PC-3 (cell line): ENCODE measurements around the gene TTC7B. TPM values are rescaled to one million over a fixed set of nuclear protein-coding genes. Genes with fewer than 3 reads are reported as not detected.

Experiments
- ATAC-seq: fragments of 200-7000 bp; cut with Tn5 transposase; 2 replicates; pipeline ENCODE4 v1.9.1; 2020; ENCODE audit warnings: mild to moderate bottlenecking, moderate library complexity
- BruUV-seq: library from RNA; stranded (reverse); fragments of 400-500 nt; replicated peaks from 2 replicates; lab custom pipeline; 2021; lab: Mats Ljungman, UMichigan
- CTCF ChIA-PET: fragments of 300-600 bp; sonication (Branson Sonifier 250); formaldehyde crosslinking; loops from one replicate; lab custom pipeline; 2022; ENCODE audit warnings: antibody characterized with exemption; lab: Charles Lee
- POLR2A ChIA-PET: fragments of 300-600 bp; sonication (Branson Sonifier 250); formaldehyde crosslinking; loops from one replicate; lab custom pipeline; 2022; ENCODE audit warnings: antibody characterized with exemption; ENCODE audit not compliant: unreplicated experiment; lab: Charles Lee
- DNase-seq: peaks from one replicate; pipeline ENCODE4 v3.0.0-alpha.2; 2015
- H2AFZ ChIP-seq: fragments of 300-600 bp; sonication (generic); 2 replicates; pipeline ENCODE4 v1.6.0; 2016; ENCODE audit warnings: antibody characterized with exemption, low read length
- H3F3A ChIP-seq: fragments of 300-600 bp; sonication (generic); one replicate; pipeline ENCODE4 v1.6.0; 2017; ENCODE audit warnings: antibody characterized with exemption, low read length, control low read depth, mild to moderate bottlenecking; ENCODE audit not compliant: unreplicated experiment
- H3K27ac ChIP-seq: fragments of 300-600 bp; sonication (generic); 2 replicates; pipeline ENCODE4 v1.5.1; 2016; ENCODE audit warnings: mild to moderate bottlenecking, low read length
- H3K27me3 ChIP-seq: fragments of 300-600 bp; sonication (generic); 2 replicates; pipeline ENCODE4 v1.6.1; 2016; ENCODE audit warnings: low read length, mixed read lengths
- H3K36me3 ChIP-seq: fragments of 300-600 bp; sonication (generic); 2 replicates; pipeline ENCODE4 v1.6.1; 2016; ENCODE audit warnings: low read depth, mixed run types, low read length, mixed read lengths
- H3K4me1 ChIP-seq: fragments of 300-600 bp; sonication (generic); 2 replicates; pipeline ENCODE4 v1.5.1; 2016; ENCODE audit warnings: low read length; ENCODE audit not compliant: insufficient read depth
- H3K4me2 ChIP-seq: fragments of 300-600 bp; sonication (generic); 2 replicates; pipeline ENCODE4 v1.6.0; 2016; ENCODE audit warnings: low read length
- H3K4me3 ChIP-seq: fragments of 300-600 bp; sonication (generic); 2 replicates; pipeline ENCODE4 v1.5.1; 2016; ENCODE audit warnings: mild to moderate bottlenecking, low read length, mixed read lengths
- H3K79me2 ChIP-seq: fragments of 300-600 bp; sonication (generic); 2 replicates; pipeline ENCODE4 v1.6.1; 2017; ENCODE audit warnings: low read length, mixed read lengths
- H3K9ac ChIP-seq: fragments of 300-600 bp; sonication (generic); 2 replicates; pipeline ENCODE4 v1.6.0; 2016; ENCODE audit warnings: mild to moderate bottlenecking, low read length
- H3K9me2 ChIP-seq: fragments of 300-600 bp; sonication (generic); replicated peaks from 2 replicates; pipeline ENCODE4 v1.6.1; 2016; ENCODE audit warnings: mixed run types, low read length, mixed read lengths
- H3K9me3 ChIP-seq: fragments of 300-600 bp; sonication (generic); 2 replicates; pipeline ENCODE4 v1.6.1; 2016; ENCODE audit warnings: low read length, mixed read lengths
- H4K20me1 ChIP-seq: fragments of 300-600 bp; sonication (generic); 2 replicates; pipeline ENCODE4 v1.6.1; 2016; ENCODE audit warnings: low read length, mixed read lengths
- CTCF ChIP-seq: fragments of 300-600 bp; sonication (generic); conservative IDR thresholded peaks from 2 replicates; pipeline ENCODE4 v1.5.1; 2017; ENCODE audit warnings: antibody characterized with exemption, low read depth, mild to moderate bottlenecking, low read length
- EZH2 ChIP-seq: fragments of 300-600 bp; sonication (generic); IDR thresholded peaks from one replicate; pipeline ENCODE4 v1.6.1; 2017; ENCODE audit warnings: antibody characterized with exemption, mild to moderate bottlenecking, low read length; ENCODE audit not compliant: unreplicated experiment
- EZH2phosphoT487 ChIP-seq: fragments of 300-600 bp; sonication (generic); IDR thresholded peaks from 2 replicates; pipeline ENCODE4 v1.6.1; 2018; ENCODE audit warnings: mild to moderate bottlenecking, antibody characterized with exemption, low read length, borderline replicate concordance
- intact Hi-C: fragments of 100-400 bp; cut with micrococcal nuclease; formaldehyde crosslinking; loops from 2 replicates; pipeline ENCODE4 v1.9.0; 2023
- total RNA-seq: library from RNA; depleted of rRNA; stranded (reverse); fragments of >200 nt; gene quantifications from 2 replicates; pipeline ENCODE4 v1.2.3, GENCODE V29; 2014

The TTC7B gene
- total RNA-seq, 1 experiment from 2014 or later: 45.6 TPM

GRCh38 chr14:90607141-90607540 is 209.1 kb downstream of the TTC7B start:
- no peaks in the 10 kb centered on the region for H4K20me1 ChIP-seq
- no peak overlapping the region for H3K27ac ChIP-seq
- H2AFZ ChIP-seq: no peak overlapping the region
- POLR2A ChIA-PET: no interaction called here
- no peak for TF ChIP-seq CTCF
- TF ChIP-seq EZH2: no peak
- H3K27me3 ChIP-seq: no peaks in the 10 kb centered on the region
- no peaks in the 10 kb centered on the region for H3F3A ChIP-seq
- H3K36me3 ChIP-seq: no peaks in the 10 kb centered on the region
- no peak for ATAC-seq
- no peak for DNase-seq
- H3K9ac ChIP-seq: no peak overlapping the region
- CTCF ChIA-PET: no interaction called here
- no peaks in the 10 kb centered on the region for H3K9me3 ChIP-seq
- H3K4me1 ChIP-seq: no peaks in the 10 kb centered on the region
- no peaks in the 10 kb centered on the region for H3K79me2 ChIP-seq
- intact Hi-C loops: no loop called here
- no peak overlapping the region for H3K4me3 ChIP-seq
- no TSS peak for BruUV-seq
- no peak overlapping the region for H3K4me2 ChIP-seq
- no peaks in the 10 kb centered on the region for H3K9me2 ChIP-seq

GRCh38 chr14:90606434-90606833 is 209.8 kb downstream of the TTC7B start:
- intact Hi-C loops: no loop called here
- ChIA-PET POLR2A (no interaction called here), CTCF (no interaction called here)
- Histone ChIP-seq H3K79me2 (no peaks in the 10 kb centered on the region), H3K4me1 (no peaks in the 10 kb centered on the region), H2AFZ (no peak overlapping the region), H3K9me3 (no peaks in the 10 kb centered on the region), H3K36me3 (no peaks in the 10 kb centered on the region), H3K4me3 (no peak overlapping the region), H4K20me1 (no peaks in the 10 kb centered on the region), H3F3A (no peaks in the 10 kb centered on the region), H3K27ac (no peak overlapping the region), H3K9ac (no peak overlapping the region), H3K4me2 (no peak overlapping the region), H3K9me2 (no peaks in the 10 kb centered on the region), H3K27me3 (no peaks in the 10 kb centered on the region)
- TF ChIP-seq EZH2phosphoT487 (no peak), CTCF (no peak), EZH2 (no peak)
- ATAC-seq (no peak), DNase-seq (no peak)
- no TSS peak for BruUV-seq

GRCh38 chr14:90605430-90605829 is 210.8 kb downstream of the TTC7B start:
- intact Hi-C loops: no loop called here
- Histone ChIP-seq H3K9me2 (no peaks in the 10 kb centered on the region), H2AFZ (no peak overlapping the region), H3K4me2 (no peak overlapping the region), H3K4me3 (no peak overlapping the region), H3K27me3 (no peaks in the 10 kb centered on the region), H3F3A (no peaks in the 10 kb centered on the region), H3K4me1 (no peaks in the 10 kb centered on the region), H4K20me1 (no peaks in the 10 kb centered on the region), H3K36me3 (no peaks in the 10 kb centered on the region), H3K9ac (no peak overlapping the region), H3K27ac (no peak overlapping the region), H3K9me3 (no peaks in the 10 kb centered on the region), H3K79me2 (no peaks in the 10 kb centered on the region)
- ChIA-PET POLR2A (no interaction called here), CTCF (no interaction called here)
- BruUV-seq: no TSS peak
- no peak for ATAC-seq
- DNase-seq: no peak
- TF ChIP-seq EZH2 (no peak), CTCF (no peak), EZH2phosphoT487 (no peak)
